Fibroblast of peridontal ligament (primary cell): ENCODE measurements around the gene FAM89B.

ENCODE experiments used
- DNase-seq: peaks from one replicate; pipeline ENCODE4 v3.0.0-alpha.2; 2010; ENCODE audit errors: extremely low read depth

The FAM89B gene

DNA sequence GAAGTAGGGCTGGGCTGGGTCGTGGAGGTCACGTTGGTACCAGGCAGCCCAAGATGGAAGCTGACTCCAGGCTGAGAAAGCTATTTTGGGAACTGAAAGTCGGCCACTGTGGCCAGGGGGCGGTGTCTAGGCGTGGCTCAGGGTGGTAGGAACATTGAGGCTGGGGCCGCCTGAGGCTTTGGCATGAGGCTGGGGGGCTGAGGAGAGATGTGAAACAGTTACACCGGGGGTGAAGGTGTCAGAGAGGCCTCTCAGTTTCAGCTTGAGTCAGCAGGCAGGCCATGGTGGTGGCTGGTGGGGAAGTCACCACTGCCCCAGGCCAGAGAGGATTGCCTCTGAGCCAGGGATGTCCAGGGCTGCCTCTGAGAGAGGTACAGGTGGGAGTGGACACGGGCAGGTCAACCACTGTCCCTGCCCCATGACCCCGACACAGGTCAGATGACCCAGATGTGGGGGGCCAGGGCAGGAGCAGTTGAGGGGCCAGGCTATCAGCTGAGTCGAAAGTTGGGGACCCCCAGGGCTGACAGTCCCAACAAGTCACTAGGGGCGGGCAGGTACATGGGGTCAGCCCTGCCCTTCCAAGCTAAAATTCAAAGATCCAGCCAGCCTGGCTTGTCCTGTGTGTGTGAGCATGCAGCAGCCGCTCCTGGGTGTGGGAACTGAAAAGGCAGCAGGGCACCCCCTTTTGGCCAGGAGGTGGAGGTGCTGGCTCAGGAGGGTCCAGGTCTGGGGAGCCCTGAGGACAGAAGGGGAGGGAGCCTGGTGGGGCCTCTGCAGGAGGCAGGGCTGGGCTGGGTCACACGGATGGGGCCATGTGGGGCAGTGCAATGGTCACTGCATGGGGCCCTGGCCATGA, 16.1 kb downstream of the FAM89B start:
- no peak for DNase-seq

DNA sequence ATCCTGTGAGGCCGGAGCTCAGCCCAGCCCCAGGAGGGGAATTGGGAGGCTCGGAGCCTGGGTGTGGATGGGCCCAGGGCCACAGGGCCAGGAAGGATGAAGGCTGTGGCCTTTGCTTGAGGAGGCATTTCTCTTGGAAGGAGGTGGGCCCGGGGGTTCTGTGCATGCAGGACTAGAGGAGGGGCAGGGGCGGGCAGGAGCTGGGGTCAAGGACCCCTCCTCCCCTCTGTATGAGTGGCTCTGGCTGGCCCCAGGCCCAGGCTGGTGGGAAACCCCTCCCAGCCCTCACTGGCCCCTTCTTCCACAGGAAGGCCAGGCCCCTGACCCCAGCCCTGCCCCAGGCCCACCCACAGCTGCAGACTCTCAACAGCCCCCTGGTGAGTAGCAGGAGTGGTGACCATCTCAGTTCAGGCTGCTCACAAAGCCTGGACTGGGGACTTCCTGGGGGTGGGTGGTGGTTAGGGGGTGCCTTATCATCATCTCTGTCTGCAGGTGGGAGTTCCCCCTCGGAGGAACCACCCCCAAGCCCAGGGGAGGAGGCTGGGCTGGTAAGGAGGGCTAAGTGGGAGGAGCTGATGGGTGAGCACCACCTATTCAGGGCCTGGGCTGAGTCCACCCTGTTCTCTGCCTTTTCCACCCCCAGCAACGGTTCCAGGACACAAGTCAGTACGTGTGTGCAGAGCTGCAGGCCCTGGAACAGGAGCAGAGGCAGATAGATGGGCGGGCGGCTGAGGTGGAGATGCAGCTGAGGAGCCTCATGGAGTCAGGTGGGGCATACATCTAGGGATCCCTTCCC, 17.3 kb downstream of the FAM89B start:
- DNase-seq = no peak

DNA sequence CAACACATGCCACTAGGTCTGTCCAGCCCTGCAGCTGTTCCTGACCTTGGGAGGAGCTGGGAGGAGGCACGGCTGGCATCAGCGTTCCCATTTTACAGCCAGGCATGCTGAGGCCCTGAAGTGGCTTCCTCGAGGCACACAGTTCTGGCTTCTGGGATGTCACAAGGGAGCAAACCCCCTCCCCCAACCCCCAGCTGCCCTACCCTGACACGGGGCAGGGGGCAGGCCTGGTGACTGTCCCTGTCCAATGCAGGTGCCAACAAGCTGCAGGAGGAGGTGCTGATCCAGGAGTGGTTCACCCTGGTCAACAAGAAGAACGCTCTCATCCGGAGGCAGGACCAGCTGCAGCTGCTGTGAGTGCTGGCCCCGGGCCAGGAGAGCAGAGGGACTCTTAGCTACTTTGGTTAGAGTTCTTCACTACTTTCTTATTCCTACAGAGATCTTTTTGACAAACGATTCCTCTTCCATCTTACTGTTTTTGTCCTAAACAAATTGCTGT, 18.0 kb downstream of the FAM89B start:
- no peak for DNase-seq

DNA sequence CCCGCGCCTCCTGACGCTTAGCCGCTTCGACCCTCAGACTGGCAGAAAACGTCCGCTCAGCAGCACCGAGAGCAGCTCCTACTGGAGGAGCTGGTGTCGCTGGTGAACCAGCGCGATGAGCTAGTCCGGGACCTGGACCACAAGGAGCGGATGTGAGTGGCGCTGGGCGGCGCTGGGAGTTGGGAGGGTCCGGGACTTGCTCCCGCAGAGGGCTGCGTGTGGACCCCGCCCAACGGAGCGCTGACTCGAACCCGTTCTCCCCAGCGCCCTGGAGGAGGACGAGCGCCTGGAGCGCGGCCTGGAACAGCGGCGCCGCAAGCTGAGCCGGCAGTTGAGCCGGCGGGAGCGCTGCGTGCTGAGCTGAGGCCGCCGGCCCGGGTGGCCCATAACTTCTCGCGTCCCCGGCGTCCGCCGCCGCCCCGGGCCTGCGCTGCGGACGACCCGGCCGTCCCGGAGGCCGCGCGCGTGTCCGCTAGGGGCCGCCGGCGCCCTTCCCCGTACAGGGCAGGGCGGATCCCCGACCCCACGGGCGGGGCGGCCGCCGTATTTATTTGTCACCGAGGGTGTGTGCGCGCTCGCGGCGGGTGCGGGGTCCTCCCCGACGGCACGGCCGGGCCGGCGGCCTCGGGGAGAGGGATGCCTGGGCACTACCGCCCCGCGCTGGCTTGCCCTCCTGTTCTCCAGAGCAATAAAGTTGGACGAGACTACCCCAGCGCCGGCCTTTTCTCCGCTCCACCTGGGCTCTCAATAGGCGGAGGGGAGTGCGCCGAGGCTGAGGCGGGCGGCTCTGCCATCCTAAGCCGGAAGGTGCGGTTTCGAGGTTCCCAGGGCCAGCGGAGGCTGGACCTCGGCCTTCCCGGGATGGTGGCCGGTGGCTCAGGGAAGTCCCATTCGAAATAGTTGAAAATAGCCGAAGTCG, 19.9 kb downstream of the FAM89B start:
- no peak for DNase-seq

DNA sequence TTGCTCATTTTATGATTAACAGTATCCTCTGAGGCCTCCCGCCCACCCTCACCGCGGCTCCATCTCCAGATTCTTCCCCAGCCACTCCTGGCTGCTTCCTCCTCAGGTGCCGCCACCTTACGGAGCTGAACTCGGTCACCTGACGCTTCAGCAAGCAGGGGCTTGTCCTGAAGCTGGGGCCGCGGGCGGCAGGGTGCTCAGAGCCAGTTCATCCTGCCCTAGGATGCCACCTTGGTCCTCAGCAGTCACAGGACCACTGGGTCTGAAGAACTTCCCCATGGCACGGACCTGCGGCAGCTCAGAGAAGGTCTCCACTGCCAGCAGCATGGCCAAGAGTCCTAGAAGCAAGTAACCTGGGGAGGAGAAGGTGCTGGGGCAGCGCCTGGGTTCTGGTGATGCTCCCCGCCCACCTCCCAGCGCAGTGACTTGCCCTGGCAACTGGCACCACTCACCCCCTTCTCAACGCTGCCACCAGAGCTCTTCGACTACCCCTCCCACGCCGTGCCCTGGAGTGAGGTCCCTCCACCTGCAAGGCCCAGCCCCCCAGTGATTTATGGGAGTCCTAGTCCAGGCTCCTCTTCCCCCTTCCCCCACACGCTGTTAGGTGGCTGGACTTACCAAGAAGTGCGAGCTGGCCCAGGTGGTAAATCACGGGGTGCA, 20.6 kb downstream of the FAM89B start:
- DNase-seq = no peak

DNA sequence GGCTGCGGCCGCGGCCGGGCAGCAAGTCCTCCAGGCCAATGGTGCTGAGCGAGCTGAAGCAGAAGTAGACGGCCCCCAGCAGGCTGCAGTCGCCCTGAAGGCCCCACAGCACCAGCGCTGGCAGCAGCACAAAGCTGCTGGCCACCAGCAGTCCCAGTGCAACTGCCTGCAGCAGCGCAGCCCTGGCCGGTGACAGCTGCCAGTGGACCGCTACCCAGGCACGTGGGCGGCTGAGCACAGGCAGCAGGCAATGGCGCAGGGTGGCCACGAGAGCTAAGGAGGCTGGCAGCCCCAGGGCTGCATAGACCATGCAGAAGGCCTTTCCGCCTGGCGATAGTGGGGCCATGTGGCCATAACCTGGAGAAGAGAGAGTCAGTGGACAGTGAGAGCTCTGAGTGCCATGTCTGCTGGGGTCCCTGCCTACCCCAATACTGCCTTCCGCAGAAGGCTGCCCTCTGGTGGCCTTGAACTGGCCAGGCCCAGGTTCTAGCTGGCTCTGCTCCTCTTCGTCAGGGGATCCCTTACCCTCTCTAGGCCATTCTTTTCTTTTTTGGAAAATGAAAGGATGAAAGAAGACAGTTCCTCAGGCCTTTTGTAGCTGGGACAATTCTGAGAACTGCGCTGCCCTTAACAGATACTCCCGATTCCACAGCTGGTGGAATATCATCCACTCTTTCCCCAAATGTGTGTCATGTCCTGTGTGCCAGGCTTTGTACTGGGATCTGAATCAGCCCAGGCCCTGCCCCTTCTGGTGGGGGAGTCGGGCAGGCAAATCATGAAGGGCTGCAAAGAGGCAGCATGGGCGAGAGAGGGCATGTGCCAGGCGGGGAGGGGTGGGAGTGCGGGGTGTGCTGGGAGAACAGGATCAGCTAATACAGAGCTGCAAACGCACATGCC, 21.4 kb downstream of the FAM89B start:
- DNase-seq = no peak

DNA sequence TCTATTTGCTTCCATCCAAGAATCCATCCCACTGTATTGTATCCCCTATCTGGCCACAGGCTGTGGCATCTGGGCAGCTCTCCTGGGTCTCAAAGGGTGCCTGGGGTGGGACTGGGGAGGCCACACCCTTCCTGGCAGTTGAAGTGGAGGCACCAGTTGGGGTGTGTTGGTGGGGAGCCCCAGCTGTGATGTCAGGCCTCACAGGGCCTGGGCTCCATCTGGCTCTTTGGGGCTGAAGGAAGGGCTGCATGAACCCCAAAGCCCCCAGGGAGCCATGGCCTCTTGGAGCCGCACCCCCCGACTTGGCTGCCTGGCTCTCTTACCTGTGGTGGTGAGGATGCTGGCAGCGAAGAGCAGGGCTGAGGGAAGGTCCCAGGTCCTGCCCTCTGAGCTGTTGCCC, 22.8 kb downstream of the FAM89B start:
- DNase-seq = no peak

DNA sequence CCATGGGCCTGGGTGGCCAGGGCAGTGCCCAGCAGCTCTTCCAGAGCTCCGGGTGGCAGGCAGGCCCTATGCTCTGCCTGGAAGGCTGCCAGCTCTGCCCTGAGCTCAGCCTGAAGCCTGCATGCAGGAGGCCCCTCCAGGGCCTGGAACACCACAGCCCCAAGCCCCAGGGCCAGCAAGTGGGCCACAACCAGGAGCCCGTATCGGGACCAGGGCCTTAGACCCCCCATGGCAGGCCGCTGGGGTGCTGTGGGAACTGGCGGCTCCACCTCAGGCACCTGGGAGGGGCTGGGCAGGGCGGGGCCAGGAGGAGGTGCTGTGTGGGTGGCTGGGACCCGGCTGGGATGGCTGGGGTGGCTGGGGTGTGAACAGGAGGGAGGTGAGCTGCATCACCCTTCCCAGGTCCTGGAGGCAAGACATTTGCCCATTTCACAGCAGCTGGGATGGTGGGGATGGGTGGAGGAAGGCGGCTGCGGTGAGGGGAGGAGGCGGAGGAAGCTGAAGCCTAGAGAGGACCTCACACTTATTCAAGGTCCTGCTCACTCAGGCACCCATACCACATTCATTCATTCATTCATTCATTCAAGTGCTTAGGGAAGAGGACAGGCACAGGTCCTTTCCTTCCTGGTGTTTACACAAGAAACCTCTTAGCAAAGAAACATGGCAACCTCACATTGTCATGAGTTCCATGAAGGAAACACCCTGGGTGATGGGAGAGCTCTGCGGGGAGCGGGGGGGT, 23.4 kb downstream of the FAM89B start, which contains the start of gene KCNK7:
Gene KCNK7 (minus strand): TSS at position 258 of the 739 bp plus-strand sequence. CDS start 28 bp downstream, at position 230.
- no peak for DNase-seq

DNA sequence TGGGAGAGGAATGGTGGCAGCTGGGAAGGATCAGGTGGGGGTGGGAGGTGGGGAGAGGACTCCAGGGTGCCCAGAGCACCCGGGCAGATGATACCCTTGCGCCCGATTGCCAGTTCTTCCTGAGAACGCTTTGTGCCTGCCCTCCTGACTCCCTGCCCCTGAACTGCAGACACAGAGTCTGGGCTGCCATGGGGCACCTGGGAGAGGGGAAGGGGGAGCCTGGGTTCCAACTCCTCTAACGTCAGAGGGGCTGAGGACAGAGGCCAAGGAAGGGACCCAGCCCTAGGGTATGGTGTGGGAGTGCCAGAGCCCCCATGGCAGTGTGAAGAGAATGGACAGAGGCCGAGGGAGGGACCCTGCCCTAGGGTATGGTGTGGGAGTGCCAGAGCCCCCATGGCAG, 24.2 kb downstream of the FAM89B start:
- DNase-seq = no peak

DNA sequence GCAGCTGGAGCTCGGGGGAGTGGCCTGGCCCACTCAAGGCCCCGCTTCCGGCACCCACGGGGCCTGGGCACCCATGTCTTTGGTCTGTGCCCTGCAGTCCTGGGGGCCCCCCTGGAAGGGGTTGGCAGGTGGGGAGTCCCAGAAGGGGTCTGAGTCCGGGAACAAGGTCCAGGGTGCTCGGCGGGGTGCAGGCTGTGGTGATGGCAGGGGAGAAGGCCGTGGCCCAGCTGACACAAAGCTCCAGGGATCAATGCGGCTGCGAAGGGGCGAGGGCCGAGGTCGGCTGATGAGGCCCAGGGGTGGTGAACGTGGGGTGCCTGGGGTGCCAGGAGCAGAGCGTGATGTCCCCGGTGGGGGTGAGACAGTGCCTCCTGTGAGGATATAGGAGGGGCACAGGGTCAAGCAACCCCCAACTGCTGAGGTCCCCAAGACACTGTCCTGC, 25.9 kb downstream of the FAM89B start:
- DNase-seq = no peak

DNA sequence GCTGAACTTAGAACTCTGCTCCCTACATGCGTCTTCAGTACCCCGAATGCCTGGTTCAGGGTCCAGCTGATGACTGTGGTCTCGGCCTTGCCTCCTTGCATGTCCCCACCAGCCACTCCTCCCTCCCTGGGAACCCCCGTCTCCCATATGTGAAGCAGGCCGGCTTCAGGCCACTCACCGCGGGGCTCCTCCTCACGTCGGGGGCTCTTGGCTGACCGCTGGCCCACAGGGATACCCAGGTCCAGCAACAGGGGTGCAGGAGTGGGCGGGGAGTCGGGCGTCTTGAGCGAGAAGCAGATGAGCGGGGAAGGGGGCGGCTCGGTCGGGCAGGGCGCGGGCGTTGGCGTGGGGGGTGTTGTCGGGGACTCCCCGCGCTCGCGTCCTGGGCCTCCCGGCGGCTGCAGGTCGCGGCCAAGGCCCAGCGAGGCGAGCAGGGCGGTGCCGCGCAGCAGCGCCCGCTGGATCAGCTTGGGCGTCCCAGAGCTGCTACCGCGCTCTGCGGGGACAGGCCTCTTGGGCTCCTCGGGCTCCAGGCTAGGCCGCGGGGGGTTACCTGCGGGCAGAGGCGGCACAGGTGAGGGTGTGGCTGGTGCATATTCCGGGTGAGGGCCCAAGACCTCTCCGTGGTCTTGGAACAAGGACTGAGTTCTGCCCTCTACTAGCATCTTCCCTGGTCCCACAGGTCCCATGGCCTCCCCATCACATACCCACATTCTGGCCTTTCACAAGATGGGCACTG, 27.0 kb downstream of the FAM89B start:
- DNase-seq = no peak

DNA sequence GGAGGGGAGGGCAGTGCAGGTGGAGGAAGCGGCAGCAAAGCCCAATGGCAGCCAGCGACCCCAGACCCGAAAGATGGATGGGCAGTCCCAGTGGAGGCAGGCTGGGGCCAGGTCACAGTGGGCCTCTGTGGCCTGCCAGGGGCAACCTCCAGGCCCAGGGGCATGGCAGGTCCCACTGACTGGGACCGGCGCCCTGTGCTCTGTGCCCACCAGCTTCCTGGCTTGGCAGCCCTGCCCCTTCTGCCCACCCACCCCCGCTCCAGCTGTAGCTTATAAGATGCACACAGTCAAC, 27.6 kb downstream of the FAM89B start:
- DNase-seq = no peak

DNA sequence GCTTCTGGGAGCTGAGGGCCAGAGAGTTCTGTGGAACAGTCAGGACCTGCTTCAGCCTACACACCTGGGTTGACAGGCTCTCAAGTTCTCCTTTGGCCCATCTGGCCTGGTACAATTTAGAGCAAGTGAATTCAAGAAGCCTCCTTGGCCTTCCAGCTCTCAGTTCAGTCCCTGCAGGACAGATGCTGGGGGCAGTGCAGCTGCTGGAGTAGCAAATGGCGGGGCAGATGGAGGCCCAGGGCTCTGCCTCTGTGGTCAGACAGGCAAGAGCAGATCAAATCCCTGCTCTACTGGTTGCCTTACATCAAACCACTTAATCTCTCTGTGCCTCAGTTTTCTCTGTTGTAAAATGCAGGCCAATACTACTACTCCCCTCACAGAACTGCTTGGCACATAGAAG, 31.9 kb downstream of the FAM89B start:
- DNase-seq = no peak

DNA sequence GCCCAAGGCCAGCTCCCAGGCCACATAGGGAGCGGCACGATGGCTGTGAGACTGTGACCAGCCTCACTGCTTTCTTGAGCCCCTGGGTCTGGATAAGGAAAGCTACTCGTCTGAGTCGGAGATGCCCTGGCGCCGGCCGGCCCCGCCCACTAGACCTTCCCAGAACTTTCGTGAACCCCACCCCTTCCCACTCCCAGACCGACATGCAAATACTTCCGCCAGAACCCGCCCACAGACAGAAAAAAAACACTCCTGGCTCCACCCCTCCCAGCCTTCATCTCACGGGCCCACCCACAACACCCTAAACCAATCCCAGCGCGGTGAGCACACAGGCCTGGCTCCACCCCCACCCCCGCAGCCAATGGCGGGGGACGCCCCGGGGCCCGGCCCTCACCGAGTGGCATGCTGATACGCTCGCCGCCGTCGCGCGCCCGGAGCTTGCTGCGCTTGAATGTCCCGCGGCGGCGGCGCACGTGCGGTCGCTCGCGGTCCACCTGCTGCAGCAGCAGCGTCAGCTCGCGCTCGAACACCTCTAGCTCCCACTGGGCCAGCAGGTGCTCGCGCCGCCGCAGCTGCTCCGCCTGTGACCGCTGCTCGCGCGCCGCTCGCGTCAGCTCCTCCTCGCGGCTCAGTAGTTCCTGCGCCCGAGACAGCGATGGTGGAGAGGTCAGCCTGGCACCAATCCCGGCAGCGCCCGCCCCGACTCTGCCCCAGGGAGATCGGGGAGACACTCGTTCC, 34.7 kb downstream of the FAM89B start:
- peak; percentile 81 for DNase-seq

DNA sequence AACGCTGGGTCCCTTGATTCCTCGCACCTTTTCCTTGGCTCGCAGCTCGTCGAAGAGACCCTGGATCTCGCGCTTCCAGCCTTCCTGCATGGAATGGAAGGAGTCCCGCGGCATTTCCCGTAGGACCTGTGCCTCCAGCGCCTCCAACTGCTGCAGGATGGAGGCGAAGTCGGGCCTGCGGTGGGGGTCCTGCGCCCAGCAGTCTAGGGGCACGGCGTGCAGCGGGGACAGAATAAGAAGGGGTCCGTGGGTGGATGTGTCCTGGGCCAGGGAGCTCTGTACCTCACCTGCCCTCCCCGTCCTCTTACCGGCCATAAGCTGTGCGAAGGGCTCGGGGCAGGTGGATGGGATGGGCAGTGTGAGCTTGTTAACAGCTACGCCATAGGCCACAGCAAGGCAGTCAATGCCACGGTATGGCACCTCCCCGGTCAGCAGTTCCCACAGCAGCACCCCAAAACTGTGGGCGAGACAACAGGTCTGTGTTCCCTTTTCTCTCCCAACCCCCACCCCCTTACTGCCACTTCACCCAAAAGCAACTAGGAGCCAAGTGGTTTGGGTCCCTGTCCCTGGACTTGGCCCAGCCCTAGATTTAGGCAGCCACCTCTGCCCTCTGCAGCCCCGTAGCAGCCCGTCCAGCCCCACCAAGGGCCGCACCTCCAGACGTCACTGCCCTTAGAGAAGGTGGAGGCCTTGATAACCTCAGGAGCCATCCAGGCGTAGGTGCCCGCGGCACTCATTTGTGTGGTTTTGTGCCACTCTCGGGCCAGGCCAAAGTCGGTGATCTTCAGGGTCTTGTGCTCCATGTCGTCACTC, 35.5 kb downstream of the FAM89B start:
- DNase-seq = no peak

DNA sequence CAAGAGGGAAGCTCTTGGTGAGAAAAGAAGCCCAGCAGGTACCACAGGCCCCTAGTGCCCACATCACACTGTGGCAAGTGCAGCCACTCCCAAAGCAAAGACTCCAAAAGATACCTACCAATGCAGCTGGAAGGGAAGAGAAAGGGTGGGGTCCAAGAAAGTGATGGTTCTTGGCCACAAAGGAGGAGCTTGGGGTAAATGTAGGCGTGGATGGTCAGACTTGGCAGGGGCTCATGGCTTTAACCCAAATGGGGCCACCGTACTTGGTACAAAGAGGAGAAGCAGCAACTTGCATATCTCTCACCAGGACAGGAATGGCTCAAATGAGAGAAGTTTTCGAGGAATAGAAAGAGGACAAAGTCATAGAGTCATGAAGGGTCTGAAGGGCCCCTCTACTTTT, 36.9 kb downstream of the FAM89B start:
- peak; percentile 57 for DNase-seq

DNA sequence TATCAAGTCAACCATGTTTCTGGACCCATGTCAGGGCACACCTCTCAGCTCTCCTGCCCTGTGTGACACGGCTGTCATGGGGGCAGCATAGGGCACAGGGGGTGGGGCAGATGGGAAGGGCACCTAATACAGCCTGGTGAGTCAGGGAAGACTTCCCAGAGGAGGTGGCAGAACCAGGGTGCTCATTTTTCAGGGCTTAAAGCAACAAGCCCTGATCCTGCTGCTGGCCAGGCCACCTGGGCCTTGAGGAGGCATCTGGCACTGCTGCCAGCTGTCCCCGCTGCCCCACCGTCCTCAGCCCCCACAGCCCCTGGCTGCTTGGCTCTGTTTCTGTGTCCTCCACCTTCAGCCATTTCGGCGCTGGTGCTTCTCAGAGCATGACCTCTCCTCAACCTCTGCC, 37.3 kb downstream of the FAM89B start:
- DNase-seq = no peak
